Colonic mucosa (tissue), 4 donors: ENCODE measurements around the gene RPL3. TPM values are rescaled to one million over a fixed set of nuclear protein-coding genes. Genes with fewer than 3 reads are reported as not detected.

ENCODE experiments used
- DNase-seq: peaks from one replicate; pipeline ENCODE4 v3.0.0-alpha.2; 2020
- H3K27ac ChIP-seq: fragments of 200-600 bp; one replicate; pipeline ENCODE4 v1.8.0; 2021
- H3K27me3 ChIP-seq: fragments of 200-600 bp; one replicate; pipeline ENCODE4 v1.8.0; 2021
- H3K36me3 ChIP-seq: fragments of 200-600 bp; one replicate; pipeline ENCODE4 v1.8.0; 2021
- H3K4me1 ChIP-seq: fragments of 200-600 bp; one replicate; pipeline ENCODE4 v1.8.0; 2021; ENCODE audit warnings: mild to moderate bottlenecking
- H3K4me3 ChIP-seq: fragments of 200-600 bp; one replicate; pipeline ENCODE4 v1.8.0; 2021
- H3K9ac ChIP-seq, 2 donors: one replicate each; pipeline ENCODE4 v1.7.0; 2013; ENCODE audit warnings: control low read depth in 2 of 2, low read depth in 2 of 2, low read length in 2 of 2
- H3K9me3 ChIP-seq: fragments of 200-600 bp; one replicate; pipeline ENCODE4 v1.8.0; 2021
- intact Hi-C: fragments of 100-400 bp; cut with DNase I; formaldehyde crosslinking; loops from one replicate; pipeline ENCODE4 v1.14.1; 2022
- total RNA-seq, 2 donors: library from RNA; stranded (reverse); fragmentation: NEBNext Ultra II Directional in 1 of 2; extraction: Animal tissue kit (Norgen Biotek cat#: 25700) in 1 of 2; gene quantifications; one replicate each; pipeline ENCODE4 v1.2.1, GENCODE V29; 2021
- TF ChIP-seq, protein P1 (sequence below): fragments of 200-600 bp; IDR thresholded peaks from one replicate; pipeline ENCODE4 v1.8.0; 2022; ENCODE audit warnings: antibody characterized with exemption, mild to moderate bottlenecking
- donor health status: healthy.
- donor health status: DM: no; HTN: no; CAD: no.
- donor health status: DM: no; HTN: no; CAD: no.

The RPL3 gene
- total RNA-seq, 2 donors from 2014 or later = 1,796 to 1,829 TPM

DNA sequence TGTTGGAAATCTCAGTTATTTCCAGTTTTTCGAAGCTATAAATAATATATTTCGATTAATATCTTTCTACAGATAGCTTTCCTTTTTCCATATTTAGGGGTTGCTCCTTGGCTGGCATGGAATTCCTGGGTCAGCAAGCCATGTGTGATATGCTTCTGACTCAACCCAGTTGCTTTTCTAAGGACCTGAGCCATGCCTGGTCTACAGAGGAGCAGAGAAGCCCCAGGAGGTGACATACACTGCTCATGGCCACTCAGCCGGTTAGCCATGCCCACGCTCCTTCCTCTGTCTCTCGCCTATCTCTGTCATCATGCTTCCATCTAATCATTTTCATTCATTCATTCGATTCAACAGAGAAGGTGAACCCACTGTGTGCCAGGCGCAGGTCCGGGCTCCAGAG is 51.4 kb downstream of the RPL3 start:
- H3K9me3 ChIP-seq = no peaks in the 10 kb centered on the region
- H3K36me3 ChIP-seq = no peaks in the 10 kb centered on the region
- H3K4me1 ChIP-seq = no peaks in the 10 kb centered on the region
- no peaks in the 10 kb centered on the region for H3K27me3 ChIP-seq
- intact Hi-C loops = no loop called here
- H3K9ac ChIP-seq = no peak overlapping the region
- no peak overlapping the region for H3K4me3 ChIP-seq
- DNase-seq = no peak
- H3K27ac ChIP-seq = no peak overlapping the region
- TF ChIP-seq, protein P1, sequence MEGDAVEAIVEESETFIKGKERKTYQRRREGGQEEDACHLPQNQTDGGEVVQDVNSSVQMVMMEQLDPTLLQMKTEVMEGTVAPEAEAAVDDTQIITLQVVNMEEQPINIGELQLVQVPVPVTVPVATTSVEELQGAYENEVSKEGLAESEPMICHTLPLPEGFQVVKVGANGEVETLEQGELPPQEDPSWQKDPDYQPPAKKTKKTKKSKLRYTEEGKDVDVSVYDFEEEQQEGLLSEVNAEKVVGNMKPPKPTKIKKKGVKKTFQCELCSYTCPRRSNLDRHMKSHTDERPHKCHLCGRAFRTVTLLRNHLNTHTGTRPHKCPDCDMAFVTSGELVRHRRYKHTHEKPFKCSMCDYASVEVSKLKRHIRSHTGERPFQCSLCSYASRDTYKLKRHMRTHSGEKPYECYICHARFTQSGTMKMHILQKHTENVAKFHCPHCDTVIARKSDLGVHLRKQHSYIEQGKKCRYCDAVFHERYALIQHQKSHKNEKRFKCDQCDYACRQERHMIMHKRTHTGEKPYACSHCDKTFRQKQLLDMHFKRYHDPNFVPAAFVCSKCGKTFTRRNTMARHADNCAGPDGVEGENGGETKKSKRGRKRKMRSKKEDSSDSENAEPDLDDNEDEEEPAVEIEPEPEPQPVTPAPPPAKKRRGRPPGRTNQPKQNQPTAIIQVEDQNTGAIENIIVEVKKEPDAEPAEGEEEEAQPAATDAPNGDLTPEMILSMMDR = no peak

DNA sequence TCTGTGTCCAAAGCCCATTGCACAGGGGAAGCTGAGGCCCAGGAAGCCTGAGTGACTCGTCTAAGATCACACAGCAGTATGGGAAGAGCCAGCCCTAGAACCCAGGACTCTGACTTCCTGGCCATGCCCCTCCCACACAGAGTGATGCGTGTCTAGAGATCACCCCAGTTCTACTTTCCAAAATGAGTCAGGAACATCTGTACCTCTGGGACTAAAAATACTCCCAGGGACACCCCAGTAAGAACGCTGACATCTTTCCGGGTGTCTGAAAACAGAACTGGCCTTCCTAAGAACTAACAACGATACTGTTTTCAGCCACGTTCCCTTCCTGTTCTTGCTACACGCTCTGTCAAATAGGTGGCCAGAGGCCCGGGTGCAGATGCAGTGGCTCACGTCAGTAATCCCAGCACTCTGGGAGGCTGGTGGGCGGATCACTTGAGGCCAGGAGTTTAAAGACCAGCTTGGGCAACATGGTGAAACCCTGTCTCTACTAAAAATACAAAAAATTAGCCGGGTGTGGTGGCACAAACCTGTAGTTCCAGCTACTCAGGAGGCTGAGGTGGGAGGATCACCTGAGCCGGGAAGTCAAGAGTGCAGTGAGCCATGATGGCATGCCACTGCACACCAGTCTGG is 52.9 kb downstream of the RPL3 start:
- H3K4me1 ChIP-seq = no peaks in the 10 kb centered on the region
- no peak overlapping the region for H3K27ac ChIP-seq
- no peak overlapping the region for H3K4me3 ChIP-seq
- H3K36me3 ChIP-seq = no peaks in the 10 kb centered on the region
- TF ChIP-seq, protein P1 = no peak
- H3K9me3 ChIP-seq = no peaks in the 10 kb centered on the region
- no peak overlapping the region for H3K9ac ChIP-seq
- no peak for DNase-seq
- intact Hi-C loops = no loop called here
- H3K27me3 ChIP-seq = no peaks in the 10 kb centered on the region

DNA sequence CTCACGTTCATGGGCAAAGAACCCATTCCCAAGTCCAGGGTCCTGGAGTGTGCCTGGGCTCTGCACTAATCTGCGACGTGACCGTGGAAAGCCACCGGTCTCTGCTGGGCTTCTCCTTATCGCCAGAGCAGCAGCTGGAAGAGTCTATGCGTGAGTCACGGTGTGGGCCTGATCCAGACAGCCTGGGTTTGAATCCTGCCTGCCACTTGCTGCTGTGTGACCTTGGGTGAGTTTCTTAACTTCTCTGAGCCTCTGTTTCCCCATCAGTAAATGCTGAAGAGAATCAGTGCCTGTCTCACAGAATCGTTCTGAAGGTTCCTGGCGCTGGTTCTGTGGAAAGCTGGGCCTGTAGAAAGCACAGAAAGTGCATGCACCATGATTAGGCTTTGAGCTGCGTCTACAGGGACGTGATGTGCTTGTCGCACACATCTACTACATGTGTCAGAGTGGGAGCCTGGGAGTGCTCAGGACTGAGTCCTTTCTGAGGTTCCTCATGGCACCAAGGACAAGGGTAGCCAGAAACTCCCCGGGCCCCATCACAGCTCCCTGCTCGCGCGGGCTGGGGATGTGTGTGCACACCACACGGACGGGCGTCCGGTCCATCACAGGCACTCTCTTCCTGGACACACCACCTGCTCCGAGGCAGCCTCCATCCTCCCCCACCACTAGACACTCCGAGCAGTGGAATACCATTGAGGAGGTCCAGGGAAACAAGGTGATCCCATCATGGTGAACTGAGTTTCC is 54.1 kb downstream of the RPL3 start:
- no peaks in the 10 kb centered on the region for H3K36me3 ChIP-seq
- H3K9me3 ChIP-seq = no peaks in the 10 kb centered on the region
- no peak for DNase-seq
- H3K27ac ChIP-seq = no peak overlapping the region
- H3K9ac ChIP-seq = no peak overlapping the region
- H3K4me3 ChIP-seq = no peak overlapping the region
- TF ChIP-seq, protein P1 = no peak
- H3K27me3 ChIP-seq = no peaks in the 10 kb centered on the region
- intact Hi-C loops = no loop called here
- no peaks in the 10 kb centered on the region for H3K4me1 ChIP-seq

- H3K27me3 ChIP-seq = no peaks in the 10 kb centered on the region
- no peaks in the 10 kb centered on the region for H3K36me3 ChIP-seq
- no peak overlapping the region for H3K9ac ChIP-seq
- H3K4me1 ChIP-seq = no peaks in the 10 kb centered on the region
- H3K27ac ChIP-seq = no peak overlapping the region
- TF ChIP-seq, protein P1 = no peak
- peak; percentile 41 for DNase-seq
- H3K9me3 ChIP-seq = no peaks in the 10 kb centered on the region
- intact Hi-C loops = no loop called here
- no peak overlapping the region for H3K4me3 ChIP-seq
Observed at GRCh38 chr22:39264349-39265038, 54.9 kb downstream of the RPL3 start.

- no peaks in the 10 kb centered on the region for H3K36me3 ChIP-seq
- TF ChIP-seq, protein P1 = no peak
- no peak for DNase-seq
- no peaks in the 10 kb centered on the region for H3K27me3 ChIP-seq
- H3K4me1 ChIP-seq = no peaks in the 10 kb centered on the region
- intact Hi-C loops = no loop called here
- no peak overlapping the region for H3K9ac ChIP-seq
- no peak overlapping the region for H3K27ac ChIP-seq
- no peak overlapping the region for H3K4me3 ChIP-seq
- no peaks in the 10 kb centered on the region for H3K9me3 ChIP-seq
Observed at GRCh38 chr22:39263626-39264348, 55.6 kb downstream of the RPL3 start.
